Stimulated activated naive CD8-positive, alpha-beta T cell treated with anti-CD3 and anti-CD28 coated beads, Interleukin-15, amount 100 ng/mL, for 72 hours (primary cell): ENCODE measurements around the gene TMED9.
"Not testable (repeated sequence)": the region's sequence is repeated elsewhere in the genome, so short reads cannot be mapped to it uniquely, and the experiment has no call there.

ENCODE experiments used
- ATAC-seq: fragments of 150-1000 bp; cut with Tn5 transposase; 2 replicates; pipeline ENCODE4 v1.10.0; 2021; ENCODE audit warnings: mild to moderate bottlenecking, moderate library complexity
- DNase-seq, 2 donors: peaks; one replicate each; pipeline ENCODE4 v3.0.0; 2021 to 2022
- H3K27ac Mint-ChIP-seq, 2 donors: one replicate each; pipeline ENCODE4 v1.8.0; 2022; ENCODE audit warnings: mild to moderate bottlenecking in 2 of 2, mixed read lengths in 2 of 2, moderate library complexity in 2 of 2
- H3K27me3 Mint-ChIP-seq: one replicate; pipeline ENCODE4 v1.8.0; 2022; ENCODE audit warnings: mixed read lengths
- H3K4me1 Mint-ChIP-seq: one replicate; pipeline ENCODE4 v1.8.0; 2022; ENCODE audit warnings: mild to moderate bottlenecking, mixed read lengths
- H3K4me3 Mint-ChIP-seq, 2 donors: one replicate each; pipeline ENCODE4 v1.8.0; 2022; ENCODE audit warnings: mild to moderate bottlenecking in 2 of 2, mixed read lengths in 2 of 2, moderate library complexity in 1 of 2
- H3K9me3 Mint-ChIP-seq, 2 donors: one replicate each; pipeline ENCODE4 v1.8.0; 2022; ENCODE audit warnings: mixed read lengths in 2 of 2

Gene TMED9

GRCh38 chr5:177559446-177559941 is 32.5 kb upstream of the TMED9 start:
- H3K27ac Mint-ChIP-seq, H3K9me3 Mint-ChIP-seq, H3K4me3 Mint-ChIP-seq, ATAC-seq, H3K4me1 Mint-ChIP-seq, H3K27me3 Mint-ChIP-seq, DNase-seq: not testable (repeated sequence)

- no peak overlapping the region for H3K4me3 Mint-ChIP-seq
- H3K27me3 Mint-ChIP-seq: no peaks in the 10 kb centered on the region
- H3K9me3 Mint-ChIP-seq: no peaks in the 10 kb centered on the region
- ATAC-seq (no peak), DNase-seq (no peak)
- peaks cover 6% of the 10 kb centered on the region for H3K4me1 Mint-ChIP-seq
- H3K27ac Mint-ChIP-seq: no peak overlapping the region
These were observed 27.0 kb upstream of the TMED9 start for GRCh38 chr5:177565046-177565445.

- Mint-ChIP-seq H3K27me3 (no peaks in the 10 kb centered on the region), H3K4me1 (peaks cover 6% of the 10 kb centered on the region), H3K27ac (no peak overlapping the region), H3K4me3 (no peak overlapping the region), H3K9me3 (no peaks in the 10 kb centered on the region)
- no peak for ATAC-seq
- DNase-seq: no peak
These were observed 23.7 kb upstream of the TMED9 start for GRCh38 chr5:177568326-177568725.

GRCh38 chr5:177569894-177570293 is 22.1 kb upstream of the TMED9 start:
- no peaks in the 10 kb centered on the region for H3K27me3 Mint-ChIP-seq
- peaks cover 6% of the 10 kb centered on the region for H3K4me1 Mint-ChIP-seq
- no peak for ATAC-seq
- H3K9me3 Mint-ChIP-seq: no peaks in the 10 kb centered on the region
- DNase-seq: no peak
- H3K27ac Mint-ChIP-seq: no peak overlapping the region
- H3K4me3 Mint-ChIP-seq: no peak overlapping the region

GRCh38 chr5:177575488-177575887 is 16.5 kb upstream of the TMED9 start:
- Mint-ChIP-seq H3K4me3 (no peak overlapping the region), H3K9me3 (no peaks in the 10 kb centered on the region), H3K4me1 (no peaks in the 10 kb centered on the region), H3K27ac (no peak overlapping the region), H3K27me3 (no peaks in the 10 kb centered on the region)
- no peak for DNase-seq
- no peak for ATAC-seq

- no peak overlapping the region for H3K4me3 Mint-ChIP-seq
- no peaks in the 10 kb centered on the region for H3K9me3 Mint-ChIP-seq
- ATAC-seq: no peak
These were observed 15.8 kb upstream of the TMED9 start for GRCh38 chr5:177576169-177576568.

GRCh38 chr5:177578316-177578715 is 13.7 kb upstream of the TMED9 start:
- Mint-ChIP-seq H3K27me3 (no peaks in the 10 kb centered on the region), H3K4me3 (no peak overlapping the region), H3K4me1 (no peaks in the 10 kb centered on the region), H3K27ac (no peak overlapping the region), H3K9me3 (no peaks in the 10 kb centered on the region)
- no peak for DNase-seq
- no peak for ATAC-seq

More at GRCh38 chr5:177576169-177576568, 15.8 kb upstream of the TMED9 start:
- Mint-ChIP-seq H3K27me3 (no peaks in the 10 kb centered on the region), H3K27ac (no peak overlapping the region), H3K4me1 (no peaks in the 10 kb centered on the region)
- no peak for DNase-seq

GRCh38 chr5:177588413-177588909 is 3.5 kb upstream of the TMED9 start:
- no peak overlapping the region for H3K27ac Mint-ChIP-seq
- DNase-seq (no peak), ATAC-seq (no peak)
- H3K27me3 Mint-ChIP-seq: peaks cover 17% of the 10 kb centered on the region
- no peaks in the 10 kb centered on the region for H3K9me3 Mint-ChIP-seq
- H3K4me3 Mint-ChIP-seq: no peak overlapping the region
- H3K4me1 Mint-ChIP-seq: peaks cover 35% of the 10 kb centered on the region

GRCh38 chr5:177590406-177590805 is 1.6 kb upstream of the TMED9 start:
- H3K27me3 Mint-ChIP-seq: peaks cover 17% of the 10 kb centered on the region
- no peak overlapping the region for H3K27ac Mint-ChIP-seq
- no peak for DNase-seq
- no peak overlapping the region for H3K4me3 Mint-ChIP-seq
- H3K9me3 Mint-ChIP-seq: no peaks in the 10 kb centered on the region
- no peak for ATAC-seq
- H3K4me1 Mint-ChIP-seq: peaks cover 42% of the 10 kb centered on the region

GRCh38 chr5:177591690-177592009 is 353 bp upstream of the TMED9 start:
- ATAC-seq (no peak), DNase-seq (no peak)
- Mint-ChIP-seq H3K9me3 (no peaks in the 10 kb centered on the region), H3K4me1 (peaks cover 53% of the 10 kb centered on the region), H3K27ac (peak overlapping the region in 1 of 2 donors; percentile 99), H3K4me3 (peak overlapping the region; percentile 97 to 99), H3K27me3 (peaks cover 17% of the 10 kb centered on the region)

- Mint-ChIP-seq H3K9me3 (no peaks in the 10 kb centered on the region), H3K27ac (peak overlapping the region; percentile 66 to 100), H3K4me3 (peak overlapping the region; percentile 97 to 99), H3K4me1 (peaks cover 57% of the 10 kb centered on the region), H3K27me3 (peaks cover 17% of the 10 kb centered on the region)
- ATAC-seq: no peak
- no peak for DNase-seq
These were observed 902 bp downstream of the TMED9 start for GRCh38 chr5:177592905-177593304.

- Mint-ChIP-seq H3K4me3 (peak overlapping the region; percentile 55 to 97), H3K27me3 (peaks cover 17% of the 10 kb centered on the region), H3K27ac (no peak overlapping the region), H3K9me3 (no peaks in the 10 kb centered on the region), H3K4me1 (peaks cover 57% of the 10 kb centered on the region)
- no peak for ATAC-seq
- DNase-seq: no peak
These were observed 1.5 kb downstream of the TMED9 start for GRCh38 chr5:177593511-177593910.

GRCh38 chr5:177594071-177594470 is 2.1 kb downstream of the TMED9 start:
- H3K27me3 Mint-ChIP-seq: peaks cover 17% of the 10 kb centered on the region
- no peak overlapping the region for H3K27ac Mint-ChIP-seq
- no peak for ATAC-seq
- H3K4me1 Mint-ChIP-seq: peaks cover 58% of the 10 kb centered on the region
- no peak overlapping the region for H3K4me3 Mint-ChIP-seq
- DNase-seq: no peak
- H3K9me3 Mint-ChIP-seq: no peaks in the 10 kb centered on the region

GRCh38 chr5:177595026-177595585 is 3.1 kb downstream of the TMED9 start:
- Mint-ChIP-seq H3K9me3 (no peaks in the 10 kb centered on the region), H3K27me3 (peaks cover 7% of the 10 kb centered on the region), H3K4me3 (no peak overlapping the region), H3K4me1 (peaks cover 63% of the 10 kb centered on the region), H3K27ac (no peak overlapping the region)
- ATAC-seq (no peak), DNase-seq (no peak)

- DNase-seq: no peak
- Mint-ChIP-seq H3K4me1 (peaks cover 71% of the 10 kb centered on the region), H3K4me3 (no peak overlapping the region), H3K9me3 (no peaks in the 10 kb centered on the region), H3K27me3 (no peaks in the 10 kb centered on the region), H3K27ac (no peak overlapping the region)
- no peak for ATAC-seq
These were observed 4.2 kb downstream of the TMED9 start for GRCh38 chr5:177595991-177596774.

GRCh38 chr5:177596775-177597238 is 4.8 kb downstream of the TMED9 start:
- Mint-ChIP-seq H3K4me1 (peaks cover 66% of the 10 kb centered on the region), H3K4me3 (no peak overlapping the region), H3K27ac (no peak overlapping the region), H3K27me3 (no peaks in the 10 kb centered on the region), H3K9me3 (no peaks in the 10 kb centered on the region)
- ATAC-seq (no peak), DNase-seq (no peak)
